Stimulated activated CD8-positive, alpha-beta memory T cell treated with anti-CD3 and anti-CD28 coated beads, Interleukin-2, amount 100 ng/mL, for 1 hour (primary cell): ENCODE measurements around the gene CTNNB1.
"Not testable (repeated sequence)": the region's sequence is repeated elsewhere in the genome, so short reads cannot be mapped to it uniquely, and the experiment has no call there.

ENCODE experiments used
- DNase-seq, 2 donors: peaks; one replicate each; pipeline ENCODE4 v3.0.0-alpha.2; 2020; ENCODE audit warnings: low read depth in 2 of 2

The CTNNB1 gene

DNA sequence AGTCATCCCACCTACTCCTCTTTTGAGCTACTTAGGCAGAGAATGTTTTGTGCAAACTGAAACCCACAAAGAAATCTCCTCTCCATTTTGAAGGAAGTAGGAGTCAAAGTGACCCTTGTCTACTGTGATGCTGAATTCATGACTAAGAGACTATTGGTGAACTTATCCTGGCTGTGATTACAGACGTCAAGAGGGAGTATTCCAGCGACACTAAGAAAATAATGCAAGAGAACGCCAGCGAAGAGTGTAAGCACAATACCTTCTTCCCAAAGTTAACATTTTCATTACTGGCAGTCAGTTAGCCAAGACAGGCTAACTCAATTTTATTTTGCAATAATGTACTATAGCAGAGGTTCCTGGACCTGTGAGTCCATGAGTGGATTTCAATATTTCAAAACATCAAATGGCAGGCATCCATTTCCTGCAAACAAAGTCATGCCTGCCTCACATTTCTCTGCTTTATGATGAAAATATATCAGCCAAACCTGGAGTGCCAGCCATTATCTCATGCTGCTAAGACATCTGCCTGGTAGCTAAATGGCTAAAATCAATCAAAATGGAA lies 59.0 kb downstream of the CTNNB1 start:
- no peak for DNase-seq

DNA sequence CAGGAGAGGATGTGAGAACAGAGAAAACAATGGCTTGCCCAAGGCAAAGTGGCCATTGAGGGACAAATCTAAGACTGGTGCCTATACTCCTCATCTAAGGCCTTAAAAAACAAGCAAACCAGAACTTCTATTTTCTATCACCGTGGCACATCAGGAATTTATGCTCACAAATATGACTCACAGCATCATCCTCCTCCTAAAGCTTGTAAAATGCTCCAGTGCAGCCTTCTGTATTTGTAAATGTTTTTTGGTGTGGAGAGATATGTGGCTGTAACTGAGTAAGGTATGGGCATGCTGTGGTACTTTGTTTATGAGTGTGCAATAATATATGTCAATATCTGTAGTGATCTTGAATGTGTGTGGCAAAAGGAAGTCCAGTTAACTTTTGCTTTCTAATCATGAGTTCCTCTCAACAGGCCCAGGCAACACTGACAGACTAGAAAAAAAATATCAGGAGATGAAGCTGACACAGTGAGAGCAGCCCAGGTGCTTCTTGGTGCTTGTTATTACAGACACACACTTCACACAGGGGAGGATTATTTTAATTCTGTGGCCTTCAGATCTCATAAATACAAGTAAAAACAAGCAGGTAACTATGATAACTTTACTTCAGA lies 60.3 kb downstream of the CTNNB1 start:
- no peak for DNase-seq

DNA sequence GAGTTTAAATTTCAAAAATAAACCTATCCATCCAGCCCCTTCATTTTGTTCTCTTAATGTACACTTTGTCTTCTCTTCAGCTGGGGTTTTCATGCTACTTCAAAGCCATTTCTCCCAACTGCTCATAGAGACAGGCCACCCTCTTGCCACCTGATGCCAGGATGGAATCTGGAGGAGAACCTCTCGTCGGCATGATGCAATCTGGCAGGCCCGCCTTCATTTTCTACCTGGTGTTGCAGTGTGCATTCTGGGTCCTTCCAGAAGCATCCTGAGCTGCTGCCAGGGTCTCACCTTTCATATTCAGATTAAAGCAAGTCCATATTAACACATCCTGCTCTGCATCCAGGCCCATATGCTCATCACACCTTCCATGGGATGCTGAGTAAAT lies 60.8 kb downstream of the CTNNB1 start:
- no peak for DNase-seq

DNA sequence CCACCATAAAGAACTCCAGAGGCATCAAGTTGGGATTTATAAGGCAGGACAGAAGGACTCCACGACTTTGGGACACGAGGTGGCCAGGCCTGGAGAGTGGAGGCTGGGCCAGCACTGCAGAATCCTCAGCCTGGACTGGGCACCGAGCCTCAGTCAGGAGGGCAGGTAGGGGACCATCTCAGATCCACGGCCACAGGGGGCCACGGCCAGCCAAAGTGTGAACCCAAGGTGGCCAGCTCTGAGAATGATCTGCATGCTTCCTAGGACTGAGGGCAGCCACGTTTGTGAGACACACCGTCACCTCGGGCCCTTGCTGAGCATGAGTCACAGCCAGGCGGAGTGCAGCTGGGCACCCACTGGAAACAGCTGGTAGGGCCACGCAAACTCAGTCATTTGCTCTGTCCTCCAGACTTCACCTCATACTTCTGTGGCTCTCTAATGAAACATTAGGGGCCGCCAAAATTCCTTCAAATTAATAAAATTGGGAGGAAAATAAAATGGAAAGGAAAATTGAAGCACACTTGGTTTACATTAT lies 65.8 kb downstream of the CTNNB1 start:
- no peak for DNase-seq

DNA sequence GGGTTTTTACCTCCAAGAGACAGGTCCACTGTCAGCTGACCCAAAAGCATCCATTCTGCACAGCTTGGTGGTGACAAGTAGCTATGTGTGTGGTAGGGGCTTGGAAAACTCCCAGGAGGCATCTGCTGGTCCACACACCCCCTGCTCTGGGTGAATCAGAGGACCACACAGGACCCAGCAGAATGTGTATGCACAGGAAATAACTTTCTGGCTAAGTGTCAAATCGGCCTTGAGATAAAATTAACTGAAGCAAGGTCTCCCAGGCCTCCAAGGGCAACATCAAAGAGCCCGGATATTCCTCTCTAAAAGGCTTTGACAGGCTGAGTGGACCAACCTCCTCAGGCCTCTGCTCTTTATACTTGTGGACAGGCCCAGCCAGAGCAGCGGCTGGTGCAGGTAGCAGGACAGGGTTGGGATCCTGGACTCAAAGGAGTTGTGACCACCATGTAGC lies 66.5 kb downstream of the CTNNB1 start:
- DNase-seq = no peak

DNA sequence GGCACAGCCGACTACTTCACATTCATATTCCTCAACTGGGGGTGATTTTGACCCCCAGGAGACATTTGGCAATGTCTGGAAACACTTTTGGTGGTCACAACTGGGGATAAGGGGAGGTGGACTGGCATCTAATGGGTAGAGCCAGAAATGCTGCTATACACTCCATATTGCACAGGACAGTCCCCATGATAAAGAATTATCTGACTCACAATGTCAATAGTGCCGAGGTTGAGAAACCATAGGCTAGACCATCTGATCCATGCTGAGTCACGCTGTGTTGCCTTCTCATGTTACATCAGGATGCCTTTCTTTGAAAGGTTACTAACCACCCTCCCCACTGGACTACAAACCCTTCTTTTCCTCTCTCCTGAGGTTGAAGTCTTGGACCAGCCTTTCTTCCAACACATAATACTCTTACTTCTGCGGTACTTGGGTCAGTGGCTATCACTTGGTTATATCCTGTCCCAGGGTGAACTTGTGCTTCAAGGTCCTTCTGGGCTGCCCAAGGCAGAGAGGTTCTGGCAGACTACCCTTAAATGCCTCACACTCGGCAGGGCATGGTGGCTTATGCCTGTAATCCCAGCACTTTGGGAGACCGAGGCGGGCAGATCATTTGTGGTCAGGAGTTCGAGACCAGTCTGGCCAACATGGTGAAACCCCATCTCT lies 68.8 kb downstream of the CTNNB1 start:
- no peak for DNase-seq

GRCh38 chr3:41272667-41273066 lies 73.4 kb downstream of the CTNNB1 start:
- no peak for DNase-seq

- DNase-seq = no peak
Observed at GRCh38 chr3:41274944-41275668, 75.8 kb downstream of the CTNNB1 start.

DNA sequence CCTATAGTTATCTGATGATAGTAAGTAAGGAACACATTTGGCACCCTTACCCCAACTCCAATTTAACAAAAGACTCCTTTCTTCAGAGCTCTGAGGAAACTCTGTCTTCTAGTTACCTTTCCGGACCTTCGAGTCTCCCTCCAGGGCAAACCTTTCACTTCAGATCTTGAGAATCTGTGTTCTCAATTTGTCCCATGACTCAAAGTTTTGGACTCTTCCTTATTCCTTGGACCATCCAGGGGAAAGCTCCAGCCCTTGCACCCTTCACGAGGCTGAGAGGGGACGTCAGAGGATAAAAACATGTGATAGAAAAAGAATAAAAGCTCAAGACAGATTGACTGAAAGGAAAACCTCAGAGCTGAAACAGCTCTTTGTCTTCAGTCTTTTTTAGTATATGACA lies 76.9 kb downstream of the CTNNB1 start:
- no peak for DNase-seq

- DNase-seq = no peak
Observed at GRCh38 chr3:41277790-41278465, 78.6 kb downstream of the CTNNB1 start.

GRCh38 chr3:41284934-41285333 lies 85.6 kb downstream of the CTNNB1 start:
- not testable (repeated sequence) for DNase-seq

GRCh38 chr3:41286305-41286704 lies 87.0 kb downstream of the CTNNB1 start:
- no peak for DNase-seq

DNA sequence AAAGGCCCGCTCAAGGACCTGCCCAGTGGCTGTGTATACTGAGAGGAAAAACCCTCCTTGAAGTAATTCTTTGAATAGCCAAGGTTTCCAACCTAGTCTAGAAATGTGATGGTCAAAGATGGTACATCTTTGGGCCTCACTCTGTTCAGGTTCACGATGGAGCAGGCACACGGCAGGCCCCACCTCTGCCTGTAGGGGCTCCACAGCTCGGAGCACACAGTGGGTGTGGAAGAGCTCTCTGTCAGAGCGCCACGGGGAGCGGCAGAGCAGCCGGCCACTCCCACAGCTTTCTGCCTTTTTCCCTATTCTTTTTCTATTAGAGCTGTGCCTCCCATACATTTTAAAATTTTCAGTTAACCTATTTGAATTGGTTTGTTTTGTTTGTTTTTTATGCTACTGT lies 89.5 kb downstream of the CTNNB1 start:
- no peak for DNase-seq
